Peyer's patch (tissue), 4 donors: ENCODE data around the gene PLG. TPM values are rescaled to one million over a fixed set of nuclear protein-coding genes. Genes with fewer than 3 reads are reported as not detected.
"Not testable (repeated sequence)": the region's sequence is repeated elsewhere in the genome, so short reads cannot be mapped to it uniquely, and the experiment has no call there.

ENCODE experiments used
- DNase-seq, 3 donors: peaks; one replicate each; pipeline ENCODE4 v3.0.0-alpha.2; 2017 to 2019
- H3K27ac ChIP-seq, 4 donors: fragments of 200-600 bp; sonication (generic); one replicate each; pipeline ENCODE4 v1.5.1; 2016 to 2019
- H3K27me3 ChIP-seq, 2 donors: fragments of 200-600 bp; sonication (generic); one replicate each; pipeline ENCODE4 v1.5.1; 2019
- H3K36me3 ChIP-seq, 3 donors: fragments of 200-600 bp; sonication (generic); one replicate each; pipeline ENCODE4 v1.5.1; 2016 to 2019
- H3K4me1 ChIP-seq, 4 donors: fragments of 200-600 bp; sonication (generic); one replicate each; pipeline ENCODE4 v1.5.1; 2016 to 2019
- H3K4me3 ChIP-seq, 4 donors: fragments of 200-600 bp; sonication (generic); 1 replicate in 3 of 4; 2 replicates in 1 of 4; pipeline ENCODE4 v1.5.1; 2016 to 2019; ENCODE audit warnings: mild to moderate bottlenecking in 1 of 4
- H3K9me3 ChIP-seq, 4 donors: fragments of 200-600 bp; sonication (generic); one replicate each; pipeline ENCODE4 v1.5.1; 2016 to 2019; ENCODE audit warnings: mild to moderate bottlenecking in 1 of 4
- POLR2A ChIP-seq, 2 donors: fragments of 450-650 bp; IDR thresholded peaks; one replicate each; pipeline ENCODE4 v1.5.1; 2017; ENCODE audit warnings: antibody characterized with exemption in 2 of 2, mild to moderate bottlenecking in 2 of 2, moderate library complexity in 2 of 2
- total RNA-seq, 4 donors: library from RNA; depleted of rRNA; stranded (reverse); fragments of >200 nt; gene quantifications; one replicate each; pipeline ENCODE4 v1.1.0, GENCODE V29; 2016
- TF ChIP-seq, protein P1 (sequence below), 6 experiments: fragments of 450-650 bp in 4 of 6; fragments of 200-600 bp in 2 of 6; sonication (generic) in 1 of 6; IDR thresholded peaks; one replicate each; pipeline ENCODE4 v1.5.1; 2017 to 2019; ENCODE audit warnings: antibody characterized with exemption in 6 of 6, mild to moderate bottlenecking in 3 of 6, moderate library complexity in 1 of 6

PLG gene
- total RNA-seq, 4 donors from 2014 or later: not detected

DNA sequence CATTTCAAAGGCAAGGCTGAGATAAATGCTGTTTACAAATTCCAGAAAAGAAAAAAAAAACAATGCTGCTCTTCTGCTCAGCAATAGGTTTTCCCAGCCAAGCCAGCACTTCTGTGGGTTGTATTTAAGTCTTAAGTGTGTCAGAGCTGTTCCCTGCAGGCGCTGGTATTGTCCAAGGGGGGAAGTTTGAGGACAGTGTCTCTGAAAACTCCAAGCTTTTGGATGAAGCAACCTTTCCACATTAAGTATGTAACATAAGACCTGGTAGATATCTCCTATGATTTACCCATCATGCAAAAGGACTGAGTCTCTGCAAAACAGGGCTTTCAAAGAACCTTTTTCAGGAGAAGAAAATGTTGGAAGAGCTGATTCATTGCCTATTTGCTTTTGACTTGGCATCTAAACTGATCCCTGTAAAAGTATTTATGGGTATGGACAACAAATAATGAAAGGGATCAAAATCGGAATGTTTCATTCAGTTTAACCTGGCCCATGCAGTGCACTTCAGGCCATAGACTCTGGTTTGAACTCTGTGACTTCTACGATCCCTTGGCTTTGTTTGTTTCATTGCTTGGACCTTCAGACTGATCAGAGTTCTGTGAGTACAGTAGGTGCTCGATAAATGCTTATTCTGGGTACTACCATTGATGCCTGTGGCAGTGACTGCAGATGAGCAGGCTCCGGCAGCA, 16.1 kb upstream of the PLG start:
- TF ChIP-seq, protein P1, sequence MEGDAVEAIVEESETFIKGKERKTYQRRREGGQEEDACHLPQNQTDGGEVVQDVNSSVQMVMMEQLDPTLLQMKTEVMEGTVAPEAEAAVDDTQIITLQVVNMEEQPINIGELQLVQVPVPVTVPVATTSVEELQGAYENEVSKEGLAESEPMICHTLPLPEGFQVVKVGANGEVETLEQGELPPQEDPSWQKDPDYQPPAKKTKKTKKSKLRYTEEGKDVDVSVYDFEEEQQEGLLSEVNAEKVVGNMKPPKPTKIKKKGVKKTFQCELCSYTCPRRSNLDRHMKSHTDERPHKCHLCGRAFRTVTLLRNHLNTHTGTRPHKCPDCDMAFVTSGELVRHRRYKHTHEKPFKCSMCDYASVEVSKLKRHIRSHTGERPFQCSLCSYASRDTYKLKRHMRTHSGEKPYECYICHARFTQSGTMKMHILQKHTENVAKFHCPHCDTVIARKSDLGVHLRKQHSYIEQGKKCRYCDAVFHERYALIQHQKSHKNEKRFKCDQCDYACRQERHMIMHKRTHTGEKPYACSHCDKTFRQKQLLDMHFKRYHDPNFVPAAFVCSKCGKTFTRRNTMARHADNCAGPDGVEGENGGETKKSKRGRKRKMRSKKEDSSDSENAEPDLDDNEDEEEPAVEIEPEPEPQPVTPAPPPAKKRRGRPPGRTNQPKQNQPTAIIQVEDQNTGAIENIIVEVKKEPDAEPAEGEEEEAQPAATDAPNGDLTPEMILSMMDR (IDR thresholded peaks at IDR 0.05): no peak
- no peak for TF ChIP-seq POLR2A (IDR thresholded peaks at IDR 0.05)
- Histone ChIP-seq H3K4me1 (no peaks in the 10 kb centered on the region), H3K27ac (no peak overlapping the region), H3K9me3 (no peaks in the 10 kb centered on the region), H3K36me3 (no peaks in the 10 kb centered on the region), H3K27me3 (no peaks in the 10 kb centered on the region), H3K4me3 (no peak overlapping the region)
- no peak for DNase-seq

- H3K27me3 ChIP-seq: no peaks in the 10 kb centered on the region
- DNase-seq: no peak
- H3K36me3 ChIP-seq: no peaks in the 10 kb centered on the region
- TF ChIP-seq POLR2A (IDR thresholded peaks at IDR 0.05): no peak
- TF ChIP-seq, protein P1 (IDR thresholded peaks at IDR 0.05): no peak
- H3K4me3 ChIP-seq: no peak overlapping the region
- no peak overlapping the region for H3K27ac ChIP-seq
- H3K4me1 ChIP-seq: no peaks in the 10 kb centered on the region
- no peaks in the 10 kb centered on the region for H3K9me3 ChIP-seq
Measured at GRCh38 chr6:160690458-160690857, 11.6 kb upstream of the PLG start.

DNA sequence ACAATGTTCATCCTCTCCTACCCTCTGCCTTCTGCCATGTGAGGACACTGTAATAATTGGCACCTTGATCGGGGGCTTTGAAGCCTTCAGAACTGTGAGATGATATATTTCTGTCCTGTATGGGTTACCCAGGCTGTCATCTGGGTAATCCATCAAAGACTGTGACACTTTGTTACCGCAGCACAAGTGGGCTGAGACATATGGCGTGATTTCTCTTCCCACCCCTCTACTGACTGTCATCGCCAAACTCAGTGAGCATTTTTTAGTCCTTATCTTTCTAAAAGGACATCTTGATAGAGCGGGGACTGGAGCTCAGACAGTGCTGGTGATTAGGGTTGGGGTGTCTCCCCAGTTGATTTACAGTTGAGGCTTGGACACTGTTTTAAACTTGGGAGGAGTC, 10.4 kb upstream of the PLG start:
- Histone ChIP-seq H3K4me1 (no peaks in the 10 kb centered on the region), H3K4me3 (no peak overlapping the region), H3K27me3 (no peaks in the 10 kb centered on the region), H3K9me3 (no peaks in the 10 kb centered on the region), H3K36me3 (no peaks in the 10 kb centered on the region), H3K27ac (no peak overlapping the region)
- TF ChIP-seq POLR2A (IDR thresholded peaks at IDR 0.05): no peak
- TF ChIP-seq, protein P1 (IDR thresholded peaks at IDR 0.05): no peak
- DNase-seq: no peak

- Histone ChIP-seq H3K4me1 (no peaks in the 10 kb centered on the region), H3K27ac (no peak overlapping the region), H3K4me3 (no peak overlapping the region), H3K36me3 (no peaks in the 10 kb centered on the region), H3K9me3 (no peaks in the 10 kb centered on the region), H3K27me3 (no peaks in the 10 kb centered on the region)
- TF ChIP-seq, protein P1 (IDR thresholded peaks at IDR 0.05): no peak
- TF ChIP-seq POLR2A (IDR thresholded peaks at IDR 0.05): no peak
- no peak for DNase-seq
Measured at GRCh38 chr6:160692369-160692959, 9.6 kb upstream of the PLG start.

DNA sequence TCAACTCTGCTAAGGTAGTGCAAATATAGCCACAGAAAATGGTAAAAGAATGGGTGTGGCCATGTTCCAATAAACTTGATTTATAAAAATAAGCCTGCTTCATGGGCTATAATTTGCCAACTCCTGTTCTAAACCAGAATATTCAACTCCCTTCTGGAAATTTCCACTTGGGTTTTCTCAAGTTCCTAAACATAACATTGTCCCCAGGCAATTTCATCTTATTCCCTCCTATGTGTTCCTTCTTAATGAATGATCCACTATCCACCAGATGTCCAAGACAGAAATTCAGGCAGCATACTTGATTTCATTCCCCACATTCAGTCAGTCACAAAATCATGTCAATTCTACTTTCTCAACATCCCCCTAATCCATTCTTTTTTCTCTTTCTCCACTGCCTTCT, 7.0 kb upstream of the PLG start:
- not testable (repeated sequence) for DNase-seq, H3K4me1 ChIP-seq, H3K27me3 ChIP-seq, H3K36me3 ChIP-seq, H3K27ac ChIP-seq, H3K9me3 ChIP-seq, H3K4me3 ChIP-seq

- H3K27me3 ChIP-seq, DNase-seq, H3K27ac ChIP-seq, H3K9me3 ChIP-seq, H3K4me1 ChIP-seq, H3K36me3 ChIP-seq, H3K4me3 ChIP-seq: not testable (repeated sequence)
Measured at GRCh38 chr6:160695622-160696021, 6.4 kb upstream of the PLG start.

- H3K27ac ChIP-seq, H3K9me3 ChIP-seq, H3K4me3 ChIP-seq, H3K4me1 ChIP-seq, DNase-seq, H3K27me3 ChIP-seq, H3K36me3 ChIP-seq: not testable (repeated sequence)
Measured at GRCh38 chr6:160696884-160697283, 5.2 kb upstream of the PLG start.
